HG03108 (cell line): ENCODE results near the gene WTIP.
"Not testable (repeated sequence)": the region's sequence is repeated elsewhere in the genome, so short reads cannot be mapped to it uniquely, and the experiment has no call there.

Source experiments
- ATAC-seq: cut with Tn5 transposase; IDR thresholded peaks from one replicate; pipeline ENCODE4 v1.9.1; 2021; ENCODE audit warnings: moderate library complexity; ENCODE audit not compliant: unreplicated experiment

WTIP gene

GRCh38 chr19:34503531-34504272 is 22.1 kb downstream of the WTIP start:
- ATAC-seq, result no peak

GRCh38 chr19:34504273-34504808 is 22.8 kb downstream of the WTIP start:
- no peak for ATAC-seq

- ATAC-seq, result no peak
Observed at GRCh38 chr19:34504809-34505291, 23.3 kb downstream of the WTIP start.

- ATAC-seq, result no peak
Observed at GRCh38 chr19:34505321-34506025, 23.9 kb downstream of the WTIP start.

- ATAC-seq, result no peak
Observed at GRCh38 chr19:34506026-34506370, 24.4 kb downstream of the WTIP start.

- ATAC-seq, result no peak
Observed at GRCh38 chr19:34507414-34508067, 26.0 kb downstream of the WTIP start.

GRCh38 chr19:34508540-34508939 is 27.0 kb downstream of the WTIP start:
- no peak for ATAC-seq

- not testable (repeated sequence) for ATAC-seq
Observed at GRCh38 chr19:34510904-34511303, 29.3 kb downstream of the WTIP start.

GRCh38 chr19:34512254-34512822 is 30.8 kb downstream of the WTIP start:
- no peak for ATAC-seq

GRCh38 chr19:34513767-34514166 is 32.2 kb downstream of the WTIP start:
- ATAC-seq, result no peak

- ATAC-seq, result no peak
Observed at GRCh38 chr19:34519602-34520001, 38.0 kb downstream of the WTIP start.

- ATAC-seq, result no peak
Observed at GRCh38 chr19:34523408-34523807, 41.9 kb downstream of the WTIP start.

- ATAC-seq, result no peak
Observed at GRCh38 chr19:34525001-34525400, 43.4 kb downstream of the WTIP start.

- no peak for ATAC-seq
Observed at GRCh38 chr19:34534206-34534605, 52.6 kb downstream of the WTIP start.

GRCh38 chr19:34539396-34539795 is 57.8 kb downstream of the WTIP start:
- ATAC-seq, result no peak

GRCh38 chr19:34540811-34541557 is 59.4 kb downstream of the WTIP start:
- ATAC-seq, result no peak

GRCh38 chr19:34549833-34550232 is 68.3 kb downstream of the WTIP start:
- no peak for ATAC-seq

GRCh38 chr19:34555447-34555846 is 73.9 kb downstream of the WTIP start:
- no peak for ATAC-seq

GRCh38 chr19:34556488-34556887 is 74.9 kb downstream of the WTIP start:
- ATAC-seq, result no peak

- no peak for ATAC-seq
Observed at GRCh38 chr19:34559045-34559444, 77.5 kb downstream of the WTIP start.

- ATAC-seq, result no peak
Observed at GRCh38 chr19:34560229-34560628, 78.7 kb downstream of the WTIP start.
